PC-3 (cell line): ENCODE data around the gene FAM131C. TPM values are rescaled to one million over a fixed set of nuclear protein-coding genes. Genes with fewer than 3 reads are reported as not detected.

Experiments
- ATAC-seq: fragments of 200-7000 bp; cut with Tn5 transposase; 2 replicates; pipeline ENCODE4 v1.9.1; 2020; ENCODE audit warnings: mild to moderate bottlenecking, moderate library complexity
- BruUV-seq: library from RNA; stranded (reverse); fragments of 400-500 nt; replicated peaks from 2 replicates; lab custom pipeline; 2021; lab: Mats Ljungman, UMichigan
- CTCF ChIA-PET: fragments of 300-600 bp; sonication (Branson Sonifier 250); formaldehyde crosslinking; loops from one replicate; lab custom pipeline; 2022; ENCODE audit warnings: antibody characterized with exemption; lab: Charles Lee
- POLR2A ChIA-PET: fragments of 300-600 bp; sonication (Branson Sonifier 250); formaldehyde crosslinking; loops from one replicate; lab custom pipeline; 2022; ENCODE audit warnings: antibody characterized with exemption; ENCODE audit not compliant: unreplicated experiment; lab: Charles Lee
- DNase-seq: peaks from one replicate; pipeline ENCODE4 v3.0.0-alpha.2; 2015
- H2AFZ ChIP-seq: fragments of 300-600 bp; sonication (generic); 2 replicates; pipeline ENCODE4 v1.6.0; 2016; ENCODE audit warnings: antibody characterized with exemption, low read length
- H3F3A ChIP-seq: fragments of 300-600 bp; sonication (generic); one replicate; pipeline ENCODE4 v1.6.0; 2017; ENCODE audit warnings: antibody characterized with exemption, low read length, control low read depth, mild to moderate bottlenecking; ENCODE audit not compliant: unreplicated experiment
- H3K27ac ChIP-seq: fragments of 300-600 bp; sonication (generic); 2 replicates; pipeline ENCODE4 v1.5.1; 2016; ENCODE audit warnings: mild to moderate bottlenecking, low read length
- H3K27me3 ChIP-seq: fragments of 300-600 bp; sonication (generic); 2 replicates; pipeline ENCODE4 v1.6.1; 2016; ENCODE audit warnings: low read length, mixed read lengths
- H3K36me3 ChIP-seq: fragments of 300-600 bp; sonication (generic); 2 replicates; pipeline ENCODE4 v1.6.1; 2016; ENCODE audit warnings: low read depth, mixed run types, low read length, mixed read lengths
- H3K4me1 ChIP-seq: fragments of 300-600 bp; sonication (generic); 2 replicates; pipeline ENCODE4 v1.5.1; 2016; ENCODE audit warnings: low read length; ENCODE audit not compliant: insufficient read depth
- H3K4me2 ChIP-seq: fragments of 300-600 bp; sonication (generic); 2 replicates; pipeline ENCODE4 v1.6.0; 2016; ENCODE audit warnings: low read length
- H3K4me3 ChIP-seq: fragments of 300-600 bp; sonication (generic); 2 replicates; pipeline ENCODE4 v1.5.1; 2016; ENCODE audit warnings: mild to moderate bottlenecking, low read length, mixed read lengths
- H3K79me2 ChIP-seq: fragments of 300-600 bp; sonication (generic); 2 replicates; pipeline ENCODE4 v1.6.1; 2017; ENCODE audit warnings: low read length, mixed read lengths
- H3K9ac ChIP-seq: fragments of 300-600 bp; sonication (generic); 2 replicates; pipeline ENCODE4 v1.6.0; 2016; ENCODE audit warnings: mild to moderate bottlenecking, low read length
- H3K9me2 ChIP-seq: fragments of 300-600 bp; sonication (generic); replicated peaks from 2 replicates; pipeline ENCODE4 v1.6.1; 2016; ENCODE audit warnings: mixed run types, low read length, mixed read lengths
- H3K9me3 ChIP-seq: fragments of 300-600 bp; sonication (generic); 2 replicates; pipeline ENCODE4 v1.6.1; 2016; ENCODE audit warnings: low read length, mixed read lengths
- H4K20me1 ChIP-seq: fragments of 300-600 bp; sonication (generic); 2 replicates; pipeline ENCODE4 v1.6.1; 2016; ENCODE audit warnings: low read length, mixed read lengths
- CTCF ChIP-seq: fragments of 300-600 bp; sonication (generic); conservative IDR thresholded peaks from 2 replicates; pipeline ENCODE4 v1.5.1; 2017; ENCODE audit warnings: antibody characterized with exemption, low read depth, mild to moderate bottlenecking, low read length
- EZH2 ChIP-seq: fragments of 300-600 bp; sonication (generic); IDR thresholded peaks from one replicate; pipeline ENCODE4 v1.6.1; 2017; ENCODE audit warnings: antibody characterized with exemption, mild to moderate bottlenecking, low read length; ENCODE audit not compliant: unreplicated experiment
- EZH2phosphoT487 ChIP-seq: fragments of 300-600 bp; sonication (generic); IDR thresholded peaks from 2 replicates; pipeline ENCODE4 v1.6.1; 2018; ENCODE audit warnings: mild to moderate bottlenecking, antibody characterized with exemption, low read length, borderline replicate concordance
- intact Hi-C: fragments of 100-400 bp; cut with micrococcal nuclease; formaldehyde crosslinking; loops from 2 replicates; pipeline ENCODE4 v1.9.0; 2023
- total RNA-seq: library from RNA; depleted of rRNA; stranded (reverse); fragments of >200 nt; gene quantifications from 2 replicates; pipeline ENCODE4 v1.2.3, GENCODE V29; 2014

The FAM131C gene
- total RNA-seq, 1 experiment from 2014 or later = 7.7 TPM

- no peak within 1 kb of the TSS for H3K4me2 ChIP-seq
- H3K27me3 ChIP-seq = no peaks in the 10 kb centered on the region
- no peak within 1 kb of the TSS for H2AFZ ChIP-seq
- no peaks in the 10 kb centered on the region for H3K79me2 ChIP-seq
- peaks cover 2% of the 10 kb centered on the region for H3K4me1 ChIP-seq
- H3K4me3 ChIP-seq = no peak within 1 kb of the TSS
- no peak for ATAC-seq
- H3F3A ChIP-seq = no peaks in the 10 kb centered on the region
- no peak within 1 kb of the TSS for H3K9ac ChIP-seq
- TF ChIP-seq CTCF = no peak
- TF ChIP-seq EZH2 = no peak
- TF ChIP-seq EZH2phosphoT487 = no peak
- H4K20me1 ChIP-seq = no peaks in the 10 kb centered on the region
- no peaks in the 10 kb centered on the region for H3K9me2 ChIP-seq
- no peaks in the 10 kb centered on the region for H3K36me3 ChIP-seq
- no peak within 1 kb of the TSS for H3K27ac ChIP-seq
- ChIA-PET POLR2A (no interaction called here), CTCF (no interaction called here)
- H3K9me3 ChIP-seq = no peaks in the 10 kb centered on the region
- no TSS peak for BruUV-seq
- no peak for DNase-seq
- intact Hi-C loops = no loop called here
These were observed 55.8 kb downstream of the FAM131C start, which contains the start of gene HSPB7 for GRCh38 chr1:16017461-16018303. TSS of gene HSPB7 (minus strand) at chr1:16018043. CDS start at chr1:16017963, 80 bp downstream.

- intact Hi-C loops = no loop called here
- DNase-seq (no peak), ATAC-seq (no peak)
- Histone ChIP-seq H2AFZ (no peak overlapping the region), H3K36me3 (no peaks in the 10 kb centered on the region), H3K4me1 (peaks cover 6% of the 10 kb centered on the region), H3K9me3 (no peaks in the 10 kb centered on the region), H3K4me3 (no peak overlapping the region), H4K20me1 (no peaks in the 10 kb centered on the region), H3K27me3 (no peaks in the 10 kb centered on the region), H3F3A (no peaks in the 10 kb centered on the region), H3K4me2 (no peak overlapping the region), H3K9ac (no peak overlapping the region), H3K9me2 (no peaks in the 10 kb centered on the region), H3K27ac (no peak overlapping the region), H3K79me2 (no peaks in the 10 kb centered on the region)
- no TSS peak for BruUV-seq
- TF ChIP-seq EZH2 (no peak), CTCF (no peak), EZH2phosphoT487 (no peak)
- POLR2A ChIA-PET = no interaction called here
- CTCF ChIA-PET = interaction anchor here (0.6 kb wide), 1 partner anchor 41 kb away, joined by 3 read pairs; no protein-coding TSS in a partner anchor
These were observed 56.4 kb downstream of the FAM131C start for GRCh38 chr1:16017076-16017460.
